HEK293 (cell line): ENCODE results near the gene NLRP8.

Experiments used
- CTCF ChIA-PET: fragments of 350-600 bp; formaldehyde crosslinking; extraction: SDS; loops from one replicate; lab custom pipeline; 2021; ENCODE audit warnings: antibody characterized with exemption; lab: Yijun Ruan, JAX
- POLR2A ChIA-PET: fragments of 300-600 bp; formaldehyde crosslinking; extraction: SDS; loops from one replicate; lab custom pipeline; 2020; ENCODE audit warnings: antibody characterized with exemption, inconsistent platforms; lab: Yijun Ruan, JAX
- H3K27ac ChIP-seq: fragments of 200-500 bp; sonication (Bioruptor generic); 2 replicates; pipeline ENCODE4 v1.5.1; 2014; ENCODE audit warnings: low read depth, low read length, control low read depth, inconsistent platforms; ENCODE audit errors: extremely low read depth
- H3K36me3 ChIP-seq, 2 experiments: fragments of 200-500 bp in 1 of 2; sonication (Bioruptor generic) in 1 of 2; 1 replicate in 1 of 2; 2 replicates in 1 of 2; pipeline ENCODE4 v1.5.1; 2014 to 2017; ENCODE audit warnings: inconsistent platforms in 2 of 2, low read length in 2 of 2; ENCODE audit not compliant: control insufficient read depth in 2 of 2, insufficient read depth in 1 of 2
- H3K4me1 ChIP-seq: fragments of 200-500 bp; sonication (Bioruptor generic); 2 replicates; pipeline ENCODE4 v1.5.1; 2014; ENCODE audit warnings: mild to moderate bottlenecking, low read length, inconsistent platforms; ENCODE audit not compliant: control insufficient read depth, insufficient read depth
- H3K4me3 ChIP-seq: 2 replicates; pipeline ENCODE4 v1.5.1; 2011; ENCODE audit warnings: low read depth, mild to moderate bottlenecking, control low read depth, low read length, moderate library complexity
- H3K9me3 ChIP-seq: fragments of 200-500 bp; sonication (Bioruptor generic); 2 replicates; pipeline ENCODE4 v1.5.1; 2014; ENCODE audit warnings: low read depth, low read length, inconsistent platforms; ENCODE audit not compliant: control insufficient read depth, insufficient read depth
- MYNN ChIP-seq: fragments of 450-650 bp; formaldehyde crosslinking; IDR thresholded peaks from 2 replicates; pipeline ENCODE4 v1.5.1; 2016; ENCODE audit warnings: missing biosample characterization, missing genetic modification characterization, borderline replicate concordance
- RBAK ChIP-seq: fragments of 450-650 bp; formaldehyde crosslinking; IDR thresholded peaks from 2 replicates; pipeline ENCODE4 v1.5.1; 2016; ENCODE audit warnings: missing biosample characterization, missing genetic modification characterization
- ZBTB10 ChIP-seq: fragments of 450-650 bp; formaldehyde crosslinking; IDR thresholded peaks from 2 replicates; pipeline ENCODE4 v1.5.1; 2016; ENCODE audit warnings: missing biosample characterization, missing genetic modification characterization
- ZBTB17 ChIP-seq: fragments of 450-650 bp; formaldehyde crosslinking; IDR thresholded peaks from 2 replicates; pipeline ENCODE4 v1.5.1; 2016; ENCODE audit warnings: missing biosample characterization, missing genetic modification characterization
- ZBTB21 ChIP-seq: fragments of 450-650 bp; formaldehyde crosslinking; IDR thresholded peaks from 2 replicates; pipeline ENCODE4 v1.5.1; 2017; ENCODE audit warnings: missing biosample characterization, missing genetic modification characterization
- ZBTB48 ChIP-seq: fragments of 450-650 bp; formaldehyde crosslinking; IDR thresholded peaks from 2 replicates; pipeline ENCODE4 v1.5.1; 2016; ENCODE audit warnings: missing biosample characterization, missing genetic modification characterization
- ZEB2 ChIP-seq: fragments of 450-650 bp; formaldehyde crosslinking; IDR thresholded peaks from 2 replicates; pipeline ENCODE4 v1.5.1; 2016; ENCODE audit warnings: missing biosample characterization, missing genetic modification characterization
- ZNF132 ChIP-seq: fragments of 450-650 bp; formaldehyde crosslinking; IDR thresholded peaks from 2 replicates; pipeline ENCODE4 v1.5.1; 2017; ENCODE audit warnings: missing biosample characterization, missing genetic modification characterization, borderline replicate concordance
- ZNF146 ChIP-seq: fragments of 450-650 bp; formaldehyde crosslinking; IDR thresholded peaks from 2 replicates; pipeline ENCODE4 v1.5.1; 2016; ENCODE audit warnings: missing biosample characterization, missing genetic modification characterization
- ZNF202 ChIP-seq: fragments of 450-650 bp; formaldehyde crosslinking; IDR thresholded peaks from 2 replicates; pipeline ENCODE4 v1.5.1; 2016; ENCODE audit warnings: missing biosample characterization, missing genetic modification characterization, borderline replicate concordance
- ZNF214 ChIP-seq: fragments of 450-650 bp; formaldehyde crosslinking; IDR thresholded peaks from 2 replicates; pipeline ENCODE4 v1.5.1; 2017; ENCODE audit warnings: missing biosample characterization, mild to moderate bottlenecking, missing genetic modification characterization, borderline replicate concordance
- ZNF248 ChIP-seq: fragments of 450-650 bp; formaldehyde crosslinking; IDR thresholded peaks from 2 replicates; pipeline ENCODE4 v1.5.1; 2017; ENCODE audit warnings: missing biosample characterization, missing genetic modification characterization
- ZNF302 ChIP-seq: fragments of 450-650 bp; formaldehyde crosslinking; IDR thresholded peaks from 2 replicates; pipeline ENCODE4 v1.5.1; 2016; ENCODE audit warnings: missing biosample characterization, missing genetic modification characterization, low read depth
- ZNF341 ChIP-seq: fragments of 450-650 bp; formaldehyde crosslinking; IDR thresholded peaks from 2 replicates; pipeline ENCODE4; 2016; ENCODE audit warnings: low read depth, missing biosample characterization, missing genetic modification characterization
- ZNF48 ChIP-seq: fragments of 450-650 bp; formaldehyde crosslinking; IDR thresholded peaks from 2 replicates; pipeline ENCODE4 v1.5.1; 2016; ENCODE audit warnings: missing biosample characterization, missing genetic modification characterization
- ZNF510 ChIP-seq: fragments of 450-650 bp; formaldehyde crosslinking; IDR thresholded peaks from 2 replicates; pipeline ENCODE4 v1.5.1; 2018; ENCODE audit warnings: mild to moderate bottlenecking, missing genetic modification characterization, missing biosample characterization; ENCODE audit not compliant: insufficient replicate concordance
- ZNF513 ChIP-seq: fragments of 450-650 bp; IDR thresholded peaks from 2 replicates; pipeline ENCODE4 v1.5.1; 2018; ENCODE audit warnings: missing biosample characterization, missing genetic modification characterization
- ZNF558 ChIP-seq: fragments of 450-650 bp; formaldehyde crosslinking; IDR thresholded peaks from 2 replicates; pipeline ENCODE4 v1.5.1; 2016; ENCODE audit warnings: missing biosample characterization, missing genetic modification characterization
- ZNF585B ChIP-seq: fragments of 450-650 bp; formaldehyde crosslinking; IDR thresholded peaks from 2 replicates; pipeline ENCODE4 v1.5.1; 2016; ENCODE audit warnings: missing biosample characterization, missing genetic modification characterization
- ZNF600 ChIP-seq: fragments of 450-650 bp; formaldehyde crosslinking; IDR thresholded peaks from 2 replicates; pipeline ENCODE4 v1.5.1; 2016; ENCODE audit warnings: missing biosample characterization, missing genetic modification characterization
- ZNF747 ChIP-seq: fragments of 450-650 bp; formaldehyde crosslinking; IDR thresholded peaks from 2 replicates; pipeline ENCODE4 v1.5.1; 2016; ENCODE audit warnings: missing biosample characterization, missing genetic modification characterization
- TF ChIP-seq, protein P1 (sequence below): fragments of 450-650 bp; formaldehyde crosslinking; IDR thresholded peaks from 2 replicates; pipeline ENCODE4 v1.5.1; 2016; ENCODE audit warnings: missing biosample characterization, missing genetic modification characterization
- TF ChIP-seq, protein P2 (sequence below): fragments of 450-650 bp; formaldehyde crosslinking; IDR thresholded peaks from 2 replicates; pipeline ENCODE4 v1.5.1; 2017; ENCODE audit warnings: missing biosample characterization, missing genetic modification characterization
- TF ChIP-seq, protein P3 (sequence below): fragments of 450-650 bp; formaldehyde crosslinking; IDR thresholded peaks from 2 replicates; pipeline ENCODE4 v1.5.1; 2017; ENCODE audit warnings: missing biosample characterization, missing genetic modification characterization
- TF ChIP-seq, protein P4 (sequence below): fragments of 450-650 bp; formaldehyde crosslinking; IDR thresholded peaks from 2 replicates; pipeline ENCODE4 v1.5.1; 2016; ENCODE audit warnings: missing biosample characterization, missing genetic modification characterization

NLRP8 gene

DNA sequence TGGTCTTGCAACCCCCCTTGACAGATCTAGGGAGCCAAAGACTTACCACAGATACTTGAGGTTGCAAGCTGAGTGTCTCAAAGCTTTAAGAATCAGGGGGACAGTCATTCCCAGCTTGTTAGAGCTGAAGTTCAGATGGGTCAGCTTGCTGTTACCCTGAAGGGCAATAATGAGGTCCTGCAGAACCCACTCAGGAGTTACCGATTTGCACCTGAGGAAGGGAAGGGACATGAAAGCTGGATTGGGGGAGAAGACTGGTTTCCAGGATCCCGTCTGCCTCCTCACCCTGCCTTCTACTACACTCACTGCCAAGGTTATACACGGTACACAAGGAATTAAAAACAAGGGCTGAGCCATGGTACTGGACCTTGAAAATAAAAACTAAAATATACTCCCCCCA is 39.9 kb upstream of the NLRP8 start:
- no peak for TF ChIP-seq ZNF558 (tag by site-specific recombination)
- TF ChIP-seq ZNF302, result no peak
- no peak for TF ChIP-seq ZBTB21 (tag by site-specific recombination)
- TF ChIP-seq ZNF510, result no peak
- no peak for TF ChIP-seq ZNF747 (tag by site-specific recombination)
- TF ChIP-seq, protein P1, sequence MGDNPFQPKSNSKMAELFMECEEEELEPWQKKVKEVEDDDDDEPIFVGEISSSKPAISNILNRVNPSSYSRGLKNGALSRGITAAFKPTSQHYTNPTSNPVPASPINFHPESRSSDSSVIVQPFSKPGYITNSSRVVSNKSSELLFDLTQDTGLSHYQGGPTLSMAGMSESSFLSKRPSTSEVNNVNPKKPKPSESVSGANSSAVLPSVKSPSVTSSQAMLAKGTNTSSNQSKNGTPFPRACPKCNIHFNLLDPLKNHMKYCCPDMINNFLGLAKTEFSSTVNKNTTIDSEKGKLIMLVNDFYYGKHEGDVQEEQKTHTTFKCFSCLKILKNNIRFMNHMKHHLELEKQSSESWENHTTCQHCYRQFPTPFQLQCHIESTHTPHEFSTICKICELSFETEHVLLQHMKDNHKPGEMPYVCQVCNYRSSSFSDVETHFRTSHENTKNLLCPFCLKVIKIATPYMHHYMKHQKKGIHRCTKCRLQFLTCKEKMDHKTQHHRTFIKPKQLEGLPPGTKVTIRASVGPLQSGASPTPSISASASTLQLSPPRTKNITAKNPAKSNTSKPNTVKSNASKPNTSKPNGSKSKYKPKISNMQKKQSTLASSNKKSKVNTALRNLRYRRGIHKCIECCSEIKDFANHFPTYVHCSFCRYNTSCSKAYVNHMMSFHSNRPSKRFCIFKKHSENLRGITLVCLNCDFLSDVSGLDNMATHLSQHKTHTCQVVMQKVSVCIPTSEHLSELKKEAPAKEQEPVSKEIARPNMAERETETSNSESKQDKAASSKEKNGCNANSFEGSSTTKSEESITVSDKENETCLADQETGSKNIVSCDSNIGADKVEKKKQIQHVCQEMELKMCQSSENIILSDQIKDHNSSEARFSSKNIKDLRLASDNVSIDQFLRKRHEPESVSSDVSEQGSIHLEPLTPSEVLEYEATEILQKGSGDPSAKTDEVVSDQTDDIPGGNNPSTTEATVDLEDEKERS (tag by site-specific recombination), result no peak
- TF ChIP-seq ZNF341 (tag by site-specific recombination), result no peak
- TF ChIP-seq, protein P2, sequence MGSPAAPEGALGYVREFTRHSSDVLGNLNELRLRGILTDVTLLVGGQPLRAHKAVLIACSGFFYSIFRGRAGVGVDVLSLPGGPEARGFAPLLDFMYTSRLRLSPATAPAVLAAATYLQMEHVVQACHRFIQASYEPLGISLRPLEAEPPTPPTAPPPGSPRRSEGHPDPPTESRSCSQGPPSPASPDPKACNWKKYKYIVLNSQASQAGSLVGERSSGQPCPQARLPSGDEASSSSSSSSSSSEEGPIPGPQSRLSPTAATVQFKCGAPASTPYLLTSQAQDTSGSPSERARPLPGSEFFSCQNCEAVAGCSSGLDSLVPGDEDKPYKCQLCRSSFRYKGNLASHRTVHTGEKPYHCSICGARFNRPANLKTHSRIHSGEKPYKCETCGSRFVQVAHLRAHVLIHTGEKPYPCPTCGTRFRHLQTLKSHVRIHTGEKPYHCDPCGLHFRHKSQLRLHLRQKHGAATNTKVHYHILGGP, result no peak
- TF ChIP-seq ZNF202 (tag by site-specific recombination), result no peak
- TF ChIP-seq ZBTB48 (tag by site-specific recombination), result no peak
- TF ChIP-seq ZNF146 (tag by site-specific recombination), result no peak
- no peak for TF ChIP-seq ZNF600
- TF ChIP-seq ZNF513, result no peak
- TF ChIP-seq, protein P3, sequence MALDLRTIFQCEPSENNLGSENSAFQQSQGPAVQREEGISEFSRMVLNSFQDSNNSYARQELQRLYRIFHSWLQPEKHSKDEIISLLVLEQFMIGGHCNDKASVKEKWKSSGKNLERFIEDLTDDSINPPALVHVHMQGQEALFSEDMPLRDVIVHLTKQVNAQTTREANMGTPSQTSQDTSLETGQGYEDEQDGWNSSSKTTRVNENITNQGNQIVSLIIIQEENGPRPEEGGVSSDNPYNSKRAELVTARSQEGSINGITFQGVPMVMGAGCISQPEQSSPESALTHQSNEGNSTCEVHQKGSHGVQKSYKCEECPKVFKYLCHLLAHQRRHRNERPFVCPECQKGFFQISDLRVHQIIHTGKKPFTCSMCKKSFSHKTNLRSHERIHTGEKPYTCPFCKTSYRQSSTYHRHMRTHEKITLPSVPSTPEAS (tag by site-specific recombination), result no peak
- TF ChIP-seq ZBTB10, result no peak
- TF ChIP-seq ZNF214 (tag by site-specific recombination), result no peak
- Histone ChIP-seq H3K27ac (no peak overlapping the region), H3K9me3 (no peaks in the 10 kb centered on the region), H3K36me3 (no peaks in the 10 kb centered on the region), H3K4me3 (no peak overlapping the region), H3K4me1 (no peaks in the 10 kb centered on the region)
- ChIA-PET CTCF (interaction anchor here (0.8 kb wide), 1 partner anchor 44 kb away, joined by 3 read pairs; no protein-coding TSS in a partner anchor), POLR2A (no interaction called here)

GRCh38 chr19:55909801-55910200 is 37.8 kb upstream of the NLRP8 start:
- no peaks in the 10 kb centered on the region for H3K9me3 ChIP-seq
- ChIA-PET CTCF (interaction anchor here (0.6 kb wide), 1 partner anchor 98 kb away, joined by 6 read pairs; no protein-coding TSS in a partner anchor), POLR2A (no interaction called here)

More at GRCh38 chr19:55909801-55910200, 37.8 kb upstream of the NLRP8 start:
- no peaks in the 10 kb centered on the region for H3K36me3 ChIP-seq
- H3K27ac ChIP-seq, result no peak overlapping the region
- H3K4me3 ChIP-seq, result no peak overlapping the region
- TF ChIP-seq, protein P4, sequence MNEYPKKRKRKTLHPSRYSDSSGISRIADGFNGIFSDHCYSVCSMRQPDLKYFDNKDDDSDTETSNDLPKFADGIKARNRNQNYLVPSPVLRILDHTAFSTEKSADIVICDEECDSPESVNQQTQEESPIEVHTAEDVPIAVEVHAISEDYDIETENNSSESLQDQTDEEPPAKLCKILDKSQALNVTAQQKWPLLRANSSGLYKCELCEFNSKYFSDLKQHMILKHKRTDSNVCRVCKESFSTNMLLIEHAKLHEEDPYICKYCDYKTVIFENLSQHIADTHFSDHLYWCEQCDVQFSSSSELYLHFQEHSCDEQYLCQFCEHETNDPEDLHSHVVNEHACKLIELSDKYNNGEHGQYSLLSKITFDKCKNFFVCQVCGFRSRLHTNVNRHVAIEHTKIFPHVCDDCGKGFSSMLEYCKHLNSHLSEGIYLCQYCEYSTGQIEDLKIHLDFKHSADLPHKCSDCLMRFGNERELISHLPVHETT (tag by site-specific recombination), result no peak
- TF ChIP-seq ZNF48 (tag by site-specific recombination) (no peak), ZBTB17 (tag by site-specific recombination) (no peak), RBAK (tag by site-specific recombination) (no peak), MYNN (no peak), ZNF585B (tag by site-specific recombination) (no peak), ZNF248 (tag by site-specific recombination) (no peak), ZEB2 (tag by site-specific recombination) (no peak), ZNF132 (tag by site-specific recombination) (no peak)
- no peaks in the 10 kb centered on the region for H3K4me1 ChIP-seq
